Panc1 (cell line): ENCODE measurements around the gene KRTAP5-7. TPM values are rescaled to one million over a fixed set of nuclear protein-coding genes. Genes with fewer than 3 reads are reported as not detected.

Source experiments
- ATAC-seq: fragments of 200-7000 bp; cut with Tn5 transposase; 2 replicates; pipeline ENCODE4 v1.9.1; 2020; ENCODE audit warnings: mild to moderate bottlenecking, moderate library complexity
- BruUV-seq: library from RNA; stranded (reverse); fragments of 400-500 nt; replicated peaks from 2 replicates; lab custom pipeline; 2021; lab: Mats Ljungman, UMichigan
- CTCF ChIA-PET: fragments of 300-600 bp; sonication (Branson Sonifier 250); formaldehyde crosslinking; loops from one replicate; lab custom pipeline; 2022; ENCODE audit warnings: antibody characterized with exemption; lab: Charles Lee
- POLR2A ChIA-PET: fragments of 300-600 bp; sonication (Branson Sonifier 250); formaldehyde crosslinking; loops from one replicate; lab custom pipeline; 2022; ENCODE audit warnings: antibody characterized with exemption; lab: Charles Lee
- DNase-seq: peaks from one replicate; pipeline ENCODE4 v3.0.0-alpha.2; 2010; ENCODE audit warnings: low read depth, low spot score
- H3K27ac ChIP-seq: 2 replicates; pipeline ENCODE4 v1.5.1; 2011; ENCODE audit warnings: mild to moderate bottlenecking, low read length, inconsistent platforms
- H3K27me3 ChIP-seq: fragments of 200-500 bp; sonication (Bioruptor generic); 2 replicates; pipeline ENCODE4 v1.6.0; 2014; ENCODE audit warnings: low read length, inconsistent platforms; ENCODE audit not compliant: control insufficient read depth, insufficient read depth
- H3K36me3 ChIP-seq: fragments of 200-500 bp; sonication (Bioruptor generic); 2 replicates; pipeline ENCODE4 v1.5.1; 2014; ENCODE audit warnings: inconsistent platforms, mild to moderate bottlenecking, low read length, moderate library complexity; ENCODE audit not compliant: control insufficient read depth, insufficient read depth
- H3K4me1 ChIP-seq: 2 replicates; pipeline ENCODE4 v1.5.1; 2011; ENCODE audit warnings: inconsistent platforms, mild to moderate bottlenecking, low read length, moderate library complexity; ENCODE audit not compliant: control insufficient read depth, insufficient read depth
- H3K4me3 ChIP-seq, 2 experiments: 2 replicates each; pipeline ENCODE4 v1.5.1; 2011 to 2012; ENCODE audit warnings: low read depth in 2 of 2, low read length in 2 of 2, mild to moderate bottlenecking in 2 of 2, inconsistent platforms in 1 of 2, moderate library complexity in 1 of 2
- H3K9me3 ChIP-seq: fragments of 200-500 bp; sonication (Bioruptor generic); 2 replicates; pipeline ENCODE4 v1.5.1; 2014; ENCODE audit warnings: low read depth, mild to moderate bottlenecking, inconsistent platforms, low read length, moderate library complexity; ENCODE audit not compliant: control insufficient read depth, insufficient read depth
- CTCF ChIP-seq: fragments of 450-650 bp; IDR thresholded peaks from 2 replicates; pipeline ENCODE4 v1.5.1; 2017; ENCODE audit warnings: mild to moderate bottlenecking
- POLR2AphosphoS5 ChIP-seq: IDR thresholded peaks from 2 replicates; pipeline ENCODE4 v1.6.1; 2012; ENCODE audit warnings: mild to moderate bottlenecking, low read depth, low read length, moderate library complexity
- REST ChIP-seq, 2 experiments: IDR thresholded peaks; 2 replicates each; pipeline ENCODE4 v1.6.1; 2011 to 2012; ENCODE audit warnings: low read depth in 2 of 2, control low read depth in 1 of 2, low read length in 1 of 2, mild to moderate bottlenecking in 1 of 2, moderate library complexity in 1 of 2; ENCODE audit not compliant: insufficient read depth in 1 of 2
- SIN3A ChIP-seq: IDR thresholded peaks from 2 replicates; pipeline ENCODE4 v1.6.1; 2012; ENCODE audit warnings: low read depth, mild to moderate bottlenecking, low read length, moderate library complexity, borderline replicate concordance; ENCODE audit not compliant: insufficient read depth
- TCF7L2 ChIP-seq: IDR thresholded peaks from 2 replicates; pipeline ENCODE4 v1.6.1; 2011; ENCODE audit warnings: mild to moderate bottlenecking, low read depth, low read length, inconsistent platforms
- in situ Hi-C: cut with HindIII; loops from 2 replicates; pipeline ENCODE4 v1.10.0; 2016; ENCODE audit warnings: low sequenced_read_pairs, low pct_unique_long_range_greater_than_20kb
- intact Hi-C: fragments of 100-400 bp; cut with micrococcal nuclease; formaldehyde crosslinking; loops from one replicate; pipeline ENCODE4 v1.10.0; 2022; ENCODE audit not compliant: unreplicated experiment
- total RNA-seq: library from RNA; stranded (reverse); gene quantifications from one replicate; pipeline ENCODE4 v1.2.1, GENCODE V29; 2021; ENCODE audit not compliant: unreplicated experiment

KRTAP5-7 gene
- total RNA-seq, 1 experiment from 2014 or later, result not detected

GRCh38 chr11:71496421-71496820 lies 30.6 kb upstream of the KRTAP5-7 start:
- ChIA-PET CTCF (no interaction called here), POLR2A (no interaction called here)
- H3K27me3 ChIP-seq, result no peaks in the 10 kb centered on the region
- in situ Hi-C loops, result no loop called here
- TF ChIP-seq TCF7L2, result no peak
- no peak for TF ChIP-seq POLR2AphosphoS5
- no peak for TF ChIP-seq REST (IDR thresholded peaks at IDR 0.05; ENCODE audit: insufficient read depth in 1 of 2, low read depth in 2 of 2, low read length in 1 of 2)
- TF ChIP-seq SIN3A, result no peak
- TF ChIP-seq CTCF, result no peak
- no TSS peak for BruUV-seq
- ATAC-seq (no peak), DNase-seq (no peak)
- intact Hi-C loops, result no loop called here
- no peak overlapping the region for H3K4me3 ChIP-seq
- no peak overlapping the region for H3K27ac ChIP-seq
- no peaks in the 10 kb centered on the region for H3K4me1 ChIP-seq
- no peaks in the 10 kb centered on the region for H3K9me3 ChIP-seq
- peaks cover 4% of the 10 kb centered on the region; the same call in 1 of the 2 replicates for H3K36me3 ChIP-seq

GRCh38 chr11:71498091-71498490 lies 29.0 kb upstream of the KRTAP5-7 start:
- Histone ChIP-seq H3K27me3 (no peaks in the 10 kb centered on the region), H3K36me3 (peaks cover 4% of the 10 kb centered on the region; the same call in 1 of the 2 replicates), H3K27ac (no peak overlapping the region), H3K9me3 (no peaks in the 10 kb centered on the region), H3K4me1 (no peaks in the 10 kb centered on the region), H3K4me3 (no peak overlapping the region)
- ATAC-seq (no peak), DNase-seq (no peak)
- ChIA-PET CTCF (no interaction called here), POLR2A (no interaction called here)
- TF ChIP-seq SIN3A (no peak), REST (IDR thresholded peaks at IDR 0.05; ENCODE audit: insufficient read depth in 1 of 2, low read depth in 2 of 2, low read length in 1 of 2) (no peak), POLR2AphosphoS5 (no peak), CTCF (no peak), TCF7L2 (no peak)
- intact Hi-C loops (no loop called here), in situ Hi-C loops (no loop called here)
- BruUV-seq, result no TSS peak
